GM23248 (cell line): ENCODE data around the gene TENM4. TPM values are rescaled to one million over a fixed set of nuclear protein-coding genes. Genes with fewer than 3 reads are reported as not detected.
A peak's percentile ranks its signal among the peaks of the same experiment; 100 is the strongest.

Experiments used
- DNase-seq: peaks from one replicate; pipeline ENCODE4 v3.0.0-alpha.2; 2015
- H2AFZ ChIP-seq: fragments of 200-600 bp; sonication (generic); 2 replicates; pipeline ENCODE4 v1.6.1; 2016; ENCODE audit warnings: antibody characterized with exemption
- H3F3A ChIP-seq: fragments of 200-600 bp; sonication (generic); 2 replicates; pipeline ENCODE4 v1.6.1; 2016; ENCODE audit warnings: mild to moderate bottlenecking, antibody characterized with exemption, mixed run types; ENCODE audit not compliant: insufficient read depth
- H3K27ac ChIP-seq: fragments of 200-600 bp; sonication (generic); 2 replicates; pipeline ENCODE4 v1.5.1; 2016; ENCODE audit warnings: mild to moderate bottlenecking
- H3K27me3 ChIP-seq: fragments of 200-600 bp; sonication (generic); replicated peaks from 2 replicates; pipeline ENCODE4 v1.6.1; 2016; ENCODE audit warnings: mild to moderate bottlenecking; ENCODE audit not compliant: insufficient read depth
- H3K36me3 ChIP-seq: fragments of 200-600 bp; sonication (generic); 2 replicates; pipeline ENCODE4 v1.6.1; 2016; ENCODE audit warnings: low read depth, mild to moderate bottlenecking
- H3K4me1 ChIP-seq: fragments of 200-600 bp; sonication (generic); 2 replicates; pipeline ENCODE4 v1.6.1; 2016; ENCODE audit warnings: mild to moderate bottlenecking; ENCODE audit not compliant: insufficient read depth
- H3K4me2 ChIP-seq: fragments of 200-600 bp; sonication (generic); one replicate; pipeline ENCODE4 v1.6.1; 2016; ENCODE audit warnings: mild to moderate bottlenecking; ENCODE audit not compliant: unreplicated experiment
- H3K4me3 ChIP-seq: fragments of 200-600 bp; sonication (generic); 2 replicates; pipeline ENCODE4 v1.5.1; 2016; ENCODE audit warnings: mild to moderate bottlenecking
- H3K79me2 ChIP-seq: fragments of 200-600 bp; sonication (generic); 2 replicates; pipeline ENCODE4 v1.6.1; 2016; ENCODE audit warnings: mild to moderate bottlenecking; ENCODE audit not compliant: insufficient read depth
- H3K9ac ChIP-seq: fragments of 200-600 bp; sonication (generic); 2 replicates; pipeline ENCODE4 v1.6.1; 2016; ENCODE audit warnings: mild to moderate bottlenecking
- H3K9me2 ChIP-seq: fragments of 200-600 bp; sonication (generic); 2 replicates; pipeline ENCODE4 v1.6.1; 2016; ENCODE audit warnings: mixed run types, mild to moderate bottlenecking, moderate library complexity; ENCODE audit not compliant: insufficient read depth
- H3K9me3 ChIP-seq: fragments of 200-600 bp; sonication (generic); one replicate; pipeline ENCODE4 v1.6.1; 2017; ENCODE audit warnings: low read depth
- H4K20me1 ChIP-seq: fragments of 200-600 bp; sonication (generic); 2 replicates; pipeline ENCODE4 v1.6.0; 2016; ENCODE audit not compliant: insufficient read depth
- EZH2 ChIP-seq: fragments of 200-600 bp; sonication (generic); IDR thresholded peaks from 2 replicates; pipeline ENCODE4 v1.6.1; 2018; ENCODE audit warnings: antibody characterized with exemption, mild to moderate bottlenecking; ENCODE audit not compliant: insufficient read depth, poor library complexity, severe bottlenecking
- EZH2phosphoT487 ChIP-seq: fragments of 200-600 bp; sonication (generic); IDR thresholded peaks from 2 replicates; pipeline ENCODE4 v1.6.1; 2018; ENCODE audit warnings: antibody characterized with exemption, moderate library complexity, mild to moderate bottlenecking, low read depth; ENCODE audit not compliant: insufficient read depth
- WGBS, 2 experiments: methylation state at CpG; one replicate each; pipeline ENCODE4 v1.1.6; 2015 to 2017; ENCODE audit warnings: low lambda C conversion rate in 2 of 2, low coverage in 1 of 2; ENCODE audit errors: missing lambda C conversion rate in 2 of 2; 5-methylcytosine and 5-hydroxymethylcytosine counted together
- in situ Hi-C: fragments of 300-500 bp; cut with MboI; formaldehyde crosslinking; loops from 2 replicates; pipeline ENCODE4 v1.15.0; 2020
- polyA plus RNA-seq: library from polyadenylated mRNA; unstranded; fragments of >200 nt; fragmentation: Nextera tagmentation; extraction: Ambion mirVana; gene quantifications from 2 replicates; pipeline ENCODE4 v1.2.1, GENCODE V29; 2016
- total RNA-seq: library from RNA; depleted of rRNA; stranded (reverse); fragments of >200 nt; shearing (Covaris generic); gene quantifications from 2 replicates; pipeline ENCODE4 v1.2.3, GENCODE V29; 2014

TENM4 gene
- total and polyA plus RNA-seq, 2 experiments from 2014 or later = 0.11 to 0.48 TPM

GRCh38 chr11:79067352-79067679, 373.5 kb downstream of the TENM4 start:
- no peaks in the 10 kb centered on the region for H4K20me1 ChIP-seq
- no peaks in the 10 kb centered on the region for H3F3A ChIP-seq
- no peaks in the 10 kb centered on the region for H3K9me2 ChIP-seq
- TF ChIP-seq EZH2 (no peak), EZH2phosphoT487 (no peak)
- H3K27ac ChIP-seq = no peak overlapping the region
- no peaks in the 10 kb centered on the region for H3K4me1 ChIP-seq
- H3K9ac ChIP-seq = no peak overlapping the region
- no peaks in the 10 kb centered on the region for H3K36me3 ChIP-seq
- no peak for DNase-seq
- no peak overlapping the region for H3K4me3 ChIP-seq
- WGBS, 2 experiments = 67 to 69% methylated on average over 6 of the region's 6 CpGs
- H2AFZ ChIP-seq = no peak overlapping the region
- no peaks in the 10 kb centered on the region for H3K9me3 ChIP-seq
- no peaks in the 10 kb centered on the region for H3K27me3 ChIP-seq
- in situ Hi-C loops = no loop called here
- H3K79me2 ChIP-seq = no peaks in the 10 kb centered on the region
- no peak overlapping the region for H3K4me2 ChIP-seq

- H3K4me1 ChIP-seq = no peaks in the 10 kb centered on the region
- TF ChIP-seq EZH2phosphoT487 = no peak
- no peak for TF ChIP-seq EZH2
- H3K27ac ChIP-seq = no peak overlapping the region
- H3K9me2 ChIP-seq = no peaks in the 10 kb centered on the region
- no peak overlapping the region for H3K9ac ChIP-seq
- H3K27me3 ChIP-seq = no peaks in the 10 kb centered on the region
- no peak overlapping the region for H3K4me3 ChIP-seq
- no peaks in the 10 kb centered on the region for H3K36me3 ChIP-seq
- 78 to 80% methylated on average over 28 of the region's 28 CpGs for WGBS, 2 experiments
- no peaks in the 10 kb centered on the region for H4K20me1 ChIP-seq
- no peaks in the 10 kb centered on the region for H3F3A ChIP-seq
- no peaks in the 10 kb centered on the region for H3K9me3 ChIP-seq
- no peak for DNase-seq
- in situ Hi-C loops = no loop called here
- H3K79me2 ChIP-seq = no peaks in the 10 kb centered on the region
- H2AFZ ChIP-seq = no peak overlapping the region
- H3K4me2 ChIP-seq = no peak overlapping the region
Observed at GRCh38 chr11:79066456-79067351, 374.1 kb downstream of the TENM4 start.

GRCh38 chr11:79062814-79063762, 377.7 kb downstream of the TENM4 start:
- H3K79me2 ChIP-seq = no peaks in the 10 kb centered on the region
- 63 to 68% methylated on average over 16 of the region's 16 CpGs for WGBS, 2 experiments
- no peaks in the 10 kb centered on the region for H3K9me3 ChIP-seq
- TF ChIP-seq EZH2 = no peak
- TF ChIP-seq EZH2phosphoT487 = no peak
- H3K9ac ChIP-seq = no peak overlapping the region
- H3K4me2 ChIP-seq = no peak overlapping the region
- no peaks in the 10 kb centered on the region for H3K36me3 ChIP-seq
- in situ Hi-C loops = no loop called here
- no peak overlapping the region for H3K27ac ChIP-seq
- H3K4me3 ChIP-seq = no peak overlapping the region
- no peaks in the 10 kb centered on the region for H3K27me3 ChIP-seq
- H4K20me1 ChIP-seq = no peaks in the 10 kb centered on the region
- DNase-seq = peak; percentile 42
- no peak overlapping the region for H2AFZ ChIP-seq
- H3K4me1 ChIP-seq = no peaks in the 10 kb centered on the region
- H3F3A ChIP-seq = no peaks in the 10 kb centered on the region
- H3K9me2 ChIP-seq = no peaks in the 10 kb centered on the region

- DNase-seq = peak; percentile 30
- H3K4me1 ChIP-seq = peaks cover 15% of the 10 kb centered on the region
- TF ChIP-seq EZH2 = no peak
- no peak for TF ChIP-seq EZH2phosphoT487
Observed at GRCh38 chr11:79060081-79060953, 380.5 kb downstream of the TENM4 start.

More at GRCh38 chr11:79060081-79060953, 380.5 kb downstream of the TENM4 start:
- H2AFZ ChIP-seq = no peak overlapping the region
- no peaks in the 10 kb centered on the region for H3K27me3 ChIP-seq
- no peak overlapping the region for H3K4me2 ChIP-seq
- in situ Hi-C loops = no loop called here
- H3K27ac ChIP-seq = no peak overlapping the region
- no peak overlapping the region for H3K4me3 ChIP-seq
- no peaks in the 10 kb centered on the region for H3K9me2 ChIP-seq
- H3K36me3 ChIP-seq = no peaks in the 10 kb centered on the region
- no peaks in the 10 kb centered on the region for H3K79me2 ChIP-seq
- H3F3A ChIP-seq = peaks cover 19% of the 10 kb centered on the region
- 76 to 77% methylated on average over 9 of the region's 9 CpGs for WGBS, 2 experiments
- no peaks in the 10 kb centered on the region for H4K20me1 ChIP-seq
- H3K9me3 ChIP-seq = no peaks in the 10 kb centered on the region
- H3K9ac ChIP-seq = no peak overlapping the region
